AG09319 (cell line): ENCODE measurements around the gene CDH23.

Source experiments
- DNase-seq: peaks from one replicate; pipeline ENCODE4 v3.0.0-alpha.2; 2010; ENCODE audit warnings: low read depth; ENCODE audit errors: extremely low read depth
- CTCF ChIP-seq: IDR thresholded peaks from 2 replicates; pipeline ENCODE4 v1.5.1; 2011; ENCODE audit warnings: low read depth, mild to moderate bottlenecking, inconsistent platforms, low read length, moderate library complexity

The CDH23 gene

GRCh38 chr10:71468363-71469094 lies 71.8 kb downstream of the CDH23 start:
- no peak for TF ChIP-seq CTCF
- DNase-seq, result no peak

DNA sequence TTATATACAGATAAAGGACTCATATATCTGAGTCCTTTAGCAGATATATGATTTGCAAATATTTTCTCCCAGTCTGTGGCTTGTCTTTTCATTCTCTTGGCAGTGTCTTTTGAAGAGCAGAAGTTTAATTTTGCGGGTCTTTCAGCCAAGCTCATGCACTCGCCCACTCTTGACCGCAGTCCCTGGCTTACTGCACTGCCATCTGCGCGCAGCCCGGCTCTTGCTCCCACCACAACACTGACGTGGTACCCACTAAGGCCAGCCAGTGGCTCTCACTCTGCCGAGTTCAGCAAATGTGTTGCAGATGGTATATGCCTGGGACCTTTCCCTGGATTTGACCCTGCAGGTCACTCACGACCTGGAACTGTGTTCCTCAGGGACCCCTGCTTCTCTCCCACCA lies 74.3 kb downstream of the CDH23 start:
- no peak for TF ChIP-seq CTCF
- DNase-seq, result no peak

- DNase-seq, result no peak
- TF ChIP-seq CTCF, result no peak
Measured at GRCh38 chr10:71471957-71472365, 75.2 kb downstream of the CDH23 start.

DNA sequence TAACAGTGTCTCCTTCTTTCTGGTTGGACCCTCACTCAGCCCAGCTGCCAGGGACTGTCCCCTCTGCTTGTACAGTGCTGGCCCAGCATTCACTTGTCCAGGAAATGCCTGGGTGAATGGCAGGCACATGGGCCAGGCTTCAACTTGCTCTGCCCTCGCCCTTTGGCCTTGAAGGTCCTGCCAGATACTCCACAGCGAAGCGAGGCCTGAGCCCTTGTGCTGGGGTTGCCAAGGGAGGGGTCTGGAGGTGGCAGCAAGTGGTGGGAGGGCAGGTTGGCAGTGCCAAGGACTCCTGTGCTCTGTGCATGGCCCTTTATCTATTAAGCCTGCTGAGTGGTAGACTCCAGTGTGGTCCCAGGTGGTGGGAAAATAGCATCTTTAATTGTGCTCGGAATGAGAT lies 75.7 kb downstream of the CDH23 start:
- no peak for TF ChIP-seq CTCF
- DNase-seq, result no peak

- DNase-seq, result no peak
- no peak for TF ChIP-seq CTCF
Measured at GRCh38 chr10:71472912-71473311, 76.2 kb downstream of the CDH23 start.

- no peak for TF ChIP-seq CTCF
- DNase-seq, result no peak
Measured at GRCh38 chr10:71473671-71474599, 77.2 kb downstream of the CDH23 start.

GRCh38 chr10:71474702-71475242 lies 78.1 kb downstream of the CDH23 start:
- TF ChIP-seq CTCF, result no peak
- no peak for DNase-seq
